Fibroblast of the aortic adventitia (primary cell): ENCODE measurements around the gene ZNF211. TPM values are rescaled to one million over a fixed set of nuclear protein-coding genes. Genes with fewer than 3 reads are reported as not detected.

Experiments used
- DNase-seq: peaks from one replicate; pipeline ENCODE4 v3.0.0-alpha.2; 2010; ENCODE audit warnings: low read depth
- H3K4me3 ChIP-seq: 2 replicates; pipeline ENCODE4 v1.5.1; 2011; ENCODE audit warnings: low read depth, mild to moderate bottlenecking, control low read depth, low read length, moderate library complexity
- CTCF ChIP-seq: IDR thresholded peaks from 2 replicates; pipeline ENCODE4 v1.5.1; 2011; ENCODE audit warnings: mild to moderate bottlenecking, low read length, control low read depth, inconsistent platforms; ENCODE audit not compliant: insufficient read depth
- total RNA-seq: library from RNA; depleted of rRNA; stranded (reverse); fragments of >200 nt; gene quantifications from 2 replicates; pipeline ENCODE4 v1.2.3, GENCODE V29; 2012; ENCODE audit warnings: low replicate concordance

Gene ZNF211
- total RNA-seq, 1 donor: 6.2 TPM

- no peak for DNase-seq
- TF ChIP-seq CTCF: no peak
- H3K4me3 ChIP-seq: no peak overlapping the region
These were observed 55.2 kb downstream of the ZNF211 start for GRCh38 chr19:57688011-57688763.

- TF ChIP-seq CTCF: no peak
- no peak for DNase-seq
- H3K4me3 ChIP-seq: no peak overlapping the region
These were observed 56.8 kb downstream of the ZNF211 start for GRCh38 chr19:57689750-57690149.

Other genes starting within 250 kb of the ZNF211 start
- 19.5 and 20.4 TPM in 2 replicates for gene ZNF548, start 243.3 kb upstream of the ZNF211 start, total RNA-seq
- 11.7 and 11.9 TPM in 2 replicates for gene ZNF17, start 222.0 kb upstream of the ZNF211 start, total RNA-seq
- gene ZNF749, start 197.8 kb upstream of the ZNF211 start, total RNA-seq: 1.8 and 7.8 TPM in 2 replicates
- 0.16 and 0.90 TPM in 2 replicates for gene VN1R1, start 176.0 kb upstream of the ZNF211 start, total RNA-seq
- 6.4 and 17.9 TPM in 2 replicates for gene ZNF772, start 155.6 kb upstream of the ZNF211 start, total RNA-seq
- 7.8 and 10.3 TPM in 2 replicates for gene ZNF419, start 145.4 kb upstream of the ZNF211 start, total RNA-seq
- gene ZNF773, start 133.2 kb upstream of the ZNF211 start, total RNA-seq: 15.6 and 16.6 TPM in 2 replicates
- 1.1 and 5.3 TPM in 2 replicates for gene ZNF549, start 105.8 kb upstream of the ZNF211 start, total RNA-seq
- gene ZNF550, start 73.3 kb upstream of the ZNF211 start, total RNA-seq: 2.1 and 7.8 TPM in 2 replicates
- 3.4 and 8.0 TPM in 2 replicates for gene ZNF416, start 54.3 kb upstream of the ZNF211 start, total RNA-seq
- 4.2 and 11.0 TPM in 2 replicates for gene ZIK1, start 49.0 kb upstream of the ZNF211 start, total RNA-seq
- 1.1 and 5.6 TPM in 2 replicates for gene ZNF530, start 33.3 kb upstream of the ZNF211 start, total RNA-seq
- gene ZNF134, start 18.9 kb upstream of the ZNF211 start, total RNA-seq: 18.6 and 19.4 TPM in 2 replicates
- gene ZSCAN4, start 35.8 kb downstream of the ZNF211 start, total RNA-seq: not detected in 2 replicates
- gene ZNF551, start 48.8 kb downstream of the ZNF211 start, total RNA-seq: 5.2 and 13.5 TPM in 2 replicates
- 2.3 and 2.5 TPM in 2 replicates for gene ZNF154, start 76.0 kb downstream of the ZNF211 start, total RNA-seq
- gene ZNF671, start 94.5 kb downstream of the ZNF211 start, total RNA-seq: 3.7 and 9.2 TPM in 2 replicates
- gene ZNF776, start 113.6 kb downstream of the ZNF211 start, total RNA-seq: 8.1 and 12.1 TPM in 2 replicates
- gene ZNF586, start 136.5 kb downstream of the ZNF211 start, total RNA-seq: 13.7 and 15.0 TPM in 2 replicates
- 4.3 and 11.3 TPM in 2 replicates for gene ZNF552, start 181.7 kb downstream of the ZNF211 start, total RNA-seq
- 18.3 and 38.7 TPM in 2 replicates for gene ZNF587B, start 197.1 kb downstream of the ZNF211 start, total RNA-seq
- gene ZNF587, start 216.7 kb downstream of the ZNF211 start, total RNA-seq: 29.6 and 39.2 TPM in 2 replicates